Thoracic aorta (tissue), 2 donors: ENCODE data around the gene ELOF1. TPM values are rescaled to one million over a fixed set of nuclear protein-coding genes. Genes with fewer than 3 reads are reported as not detected.
"Not testable (repeated sequence)": the region's sequence is repeated elsewhere in the genome, so short reads cannot be mapped to it uniquely, and the experiment has no call there.

Experiments
- ATAC-seq: fragments of 150-250 bp; one replicate; pipeline ENCODE4 v1.8.0; 2017; ENCODE audit warnings: low read depth; ENCODE audit not compliant: insufficient number of reproducible peaks, low FRiP score
- DNase-seq: peaks from one replicate; pipeline ENCODE4 v3.0.0-alpha.2; 2020; ENCODE audit warnings: low spot score
- H3K27ac ChIP-seq, 2 donors: fragments of 200-600 bp; sonication (generic); 1 replicate in 1 of 2; 2 replicates in 1 of 2; pipeline ENCODE4 v1.5.1; 2016; ENCODE audit warnings: mild to moderate bottlenecking in 2 of 2, moderate library complexity in 2 of 2
- H3K27me3 ChIP-seq: fragments of 200-600 bp; sonication (generic); replicated peaks from 2 replicates; pipeline ENCODE4 v1.6.0; 2016; ENCODE audit warnings: mild to moderate bottlenecking; ENCODE audit not compliant: insufficient read depth
- H3K36me3 ChIP-seq: fragments of 200-600 bp; sonication (generic); one replicate; pipeline ENCODE4 v1.5.1; 2016
- H3K4me1 ChIP-seq, 2 donors: fragments of 200-600 bp; sonication (generic); 1 replicate in 1 of 2; 2 replicates in 1 of 2; pipeline versions ENCODE4 v1.5.1 to v1.6.0; 2016; ENCODE audit warnings: low read depth in 2 of 2, mild to moderate bottlenecking in 1 of 2; ENCODE audit not compliant: control insufficient read depth in 1 of 2
- H3K4me3 ChIP-seq: fragments of 200-600 bp; sonication (generic); 2 replicates; pipeline ENCODE4 v1.5.1; 2016; ENCODE audit warnings: mild to moderate bottlenecking
- H3K9me3 ChIP-seq: fragments of 200-600 bp; sonication (generic); 2 replicates; pipeline ENCODE4 v1.5.1; 2016
- CTCF ChIP-seq: fragments of 200-600 bp; sonication (generic); IDR thresholded peaks from one replicate; pipeline ENCODE4 v1.5.1; 2019; ENCODE audit warnings: antibody characterized with exemption
- total RNA-seq, 2 donors: library from RNA; depleted of rRNA; stranded (reverse); fragments of >200 nt; gene quantifications; one replicate each; pipeline versions ENCODE4 v1.1.0 to v1.2.3, GENCODE V29; 2016

Gene ELOF1
- total RNA-seq, 2 donors from 2014 or later: 24.3 to 36.6 TPM

GRCh38 chr19:11566164-11566563, 7.1 kb upstream of the ELOF1 start:
- H3K36me3 ChIP-seq: no peaks in the 10 kb centered on the region
- DNase-seq: no peak
- H3K9me3 ChIP-seq: no peaks in the 10 kb centered on the region
- H3K27me3 ChIP-seq: no peaks in the 10 kb centered on the region
- no peak overlapping the region for H3K27ac ChIP-seq
- no peak for ATAC-seq
- H3K4me1 ChIP-seq: no peaks in the 10 kb centered on the region
- TF ChIP-seq CTCF: no peak
- no peak overlapping the region for H3K4me3 ChIP-seq

GRCh38 chr19:11565649-11565980, 6.6 kb upstream of the ELOF1 start:
- not testable (repeated sequence) for H3K4me1 ChIP-seq, ATAC-seq, H3K4me3 ChIP-seq, H3K27me3 ChIP-seq, H3K27ac ChIP-seq, DNase-seq, H3K36me3 ChIP-seq, H3K9me3 ChIP-seq

GRCh38 chr19:11564082-11564807, 5.2 kb upstream of the ELOF1 start:
- not testable (repeated sequence) for ATAC-seq, H3K27me3 ChIP-seq, H3K4me3 ChIP-seq, H3K9me3 ChIP-seq, H3K36me3 ChIP-seq, H3K27ac ChIP-seq, DNase-seq
- peaks cover 6 to 12% of the 10 kb centered on the region in 2 donors for H3K4me1 ChIP-seq

- Histone ChIP-seq H3K4me3 (no peak overlapping the region), H3K9me3 (no peaks in the 10 kb centered on the region), H3K27me3 (no peaks in the 10 kb centered on the region), H3K4me1 (peaks cover 6 to 14% of the 10 kb centered on the region in 2 donors), H3K36me3 (no peaks in the 10 kb centered on the region), H3K27ac (no peak overlapping the region)
- TF ChIP-seq CTCF: no peak
- no peak for DNase-seq
- no peak for ATAC-seq
Measured at GRCh38 chr19:11563532-11563931, 4.5 kb upstream of the ELOF1 start.

GRCh38 chr19:11560404-11561051, 1.5 kb upstream of the ELOF1 start:
- DNase-seq (no peak), ATAC-seq (no peak)
- no peaks in the 10 kb centered on the region for H3K36me3 ChIP-seq
- H3K4me1 ChIP-seq: peaks cover 14 to 31% of the 10 kb centered on the region in 2 donors
- peak; percentile 41 for TF ChIP-seq CTCF
- H3K27me3 ChIP-seq: no peaks in the 10 kb centered on the region
- no peak overlapping the region for H3K27ac ChIP-seq
- peak overlapping the region; percentile 79 for H3K4me3 ChIP-seq
- no peaks in the 10 kb centered on the region for H3K9me3 ChIP-seq

GRCh38 chr19:11556634-11557420, 2.2 kb downstream of the ELOF1 start:
- Histone ChIP-seq H3K4me3 (no peak overlapping the region), H3K9me3 (no peaks in the 10 kb centered on the region), H3K4me1 (peaks cover 14 to 31% of the 10 kb centered on the region in 2 donors), H3K36me3 (peaks cover 29% of the 10 kb centered on the region), H3K27me3 (no peaks in the 10 kb centered on the region), H3K27ac (no peak overlapping the region)
- DNase-seq (no peak), ATAC-seq (no peak)
- TF ChIP-seq CTCF: no peak
